HepG2 (cell line): Measurements from ENCODE around the gene FASTK. TPM values are rescaled to one million over a fixed set of nuclear protein-coding genes. Genes with fewer than 3 reads are reported as not detected.

Experiments used
- CHD4 ChIP-seq: fragments of 200-600 bp; sonication (generic); IDR thresholded peaks from 2 replicates; pipeline ENCODE4 v1.7.0; 2017; ENCODE audit warnings: mild to moderate bottlenecking, low read length, borderline replicate concordance
- ETV5 ChIP-seq: IDR thresholded peaks from 2 replicates; pipeline ENCODE4 v1.6.1; 2018; ENCODE audit warnings: missing biosample characterization, missing genetic modification reagents, inconsistent platforms, borderline replicate concordance
- HOXD1 ChIP-seq: sonication (generic); formaldehyde crosslinking; IDR thresholded peaks from 2 replicates; pipeline ENCODE4 v1.5.0; 2020; ENCODE audit warnings: missing genetic modification reagents
- IRF2 ChIP-seq: IDR thresholded peaks from 2 replicates; pipeline ENCODE4 v1.6.1; 2018; ENCODE audit warnings: missing genetic modification reagents, missing compliant biosample characterization
- MXD3 ChIP-seq: IDR thresholded peaks from 2 replicates; pipeline ENCODE4 v1.6.1; 2016; ENCODE audit warnings: mild to moderate bottlenecking, missing biosample characterization, missing genetic modification reagents
- MYC ChIP-seq: sonication (generic); formaldehyde crosslinking; IDR thresholded peaks from 2 replicates; pipeline ENCODE4 v1.9.0; 2021; ENCODE audit warnings: missing genetic modification reagents, borderline replicate concordance
- NFYC ChIP-seq: IDR thresholded peaks from 2 replicates; pipeline ENCODE4 v1.6.1; 2016; ENCODE audit warnings: missing genetic modification reagents, missing compliant biosample characterization
- SIX4 ChIP-seq: sonication (generic); formaldehyde crosslinking; IDR thresholded peaks from 2 replicates; pipeline ENCODE4 v1.4.0; 2020; ENCODE audit warnings: missing genetic modification reagents
- THRA ChIP-seq: sonication (generic); formaldehyde crosslinking; IDR thresholded peaks from 2 replicates; pipeline ENCODE4 v1.4.0; 2020; ENCODE audit warnings: missing genetic modification reagents, borderline replicate concordance
- ZFX ChIP-seq: sonication (generic); formaldehyde crosslinking; IDR thresholded peaks from 2 replicates; pipeline ENCODE4 v1.4.0; 2020; ENCODE audit warnings: mild to moderate bottlenecking, low read depth, missing genetic modification reagents, moderate library complexity
- ZNF350 ChIP-seq: sonication (generic); formaldehyde crosslinking; IDR thresholded peaks from 2 replicates; pipeline ENCODE4 v1.4.0; 2020; ENCODE audit warnings: mild to moderate bottlenecking, low read depth, missing genetic modification reagents, borderline replicate concordance
- polyA plus RNA-seq, 8 experiments: library from polyadenylated mRNA; depleted of rRNA in 3 of 8; stranded (reverse) in 7 of 8; unstranded in 1 of 8; fragments of >200 nt; fragmentation: Illumina TruSeq in 4 of 8; extraction: Trizol in 4 of 8; gene quantifications; 2 replicates each; pipeline versions ENCODE4 v1.2.1 to v1.2.3, GENCODE V29; 2011 to 2016; ENCODE audit warnings: low read depth in 4 of 8, missing spikeins in 1 of 8, mixed read lengths in 1 of 8; ENCODE audit not compliant: insufficient read depth in 1 of 8
- total RNA-seq, 5 experiments: library from RNA; depleted of rRNA; stranded (reverse); fragments of >200 nt; fragmentation: Illumina TruSeq; extraction: Trizol; gene quantifications; 2 replicates each; pipeline ENCODE4 v1.2.3, GENCODE V29; 2016; ENCODE audit warnings: low read depth in 1 of 5
- TF ChIP-seq, protein P1 (sequence below): sonication (generic); formaldehyde crosslinking; conservative IDR thresholded peaks from 2 replicates; pipeline ENCODE4 v1.4.0; 2020; ENCODE audit warnings: missing genetic modification reagents
- TF ChIP-seq, protein P2 (sequence below): sonication (generic); formaldehyde crosslinking; IDR thresholded peaks from 2 replicates; pipeline ENCODE4 v1.4.0; 2020; ENCODE audit warnings: missing genetic modification reagents
- TF ChIP-seq, protein P3 (sequence below): sonication (generic); formaldehyde crosslinking; IDR thresholded peaks from 2 replicates; pipeline ENCODE4 v1.5.0; 2020; ENCODE audit warnings: missing genetic modification reagents
- TF ChIP-seq, protein P4 (sequence below): sonication (generic); formaldehyde crosslinking; IDR thresholded peaks from 2 replicates; pipeline ENCODE4 v1.4.0; 2020; ENCODE audit warnings: mild to moderate bottlenecking, missing genetic modification reagents, borderline replicate concordance

The FASTK gene
- total and polyA plus RNA-seq, 2 of the 13 experiments (the other 11 are each of a cell fraction or from before 2014, with no cell fraction given): 52.9 to 55.7 TPM

DNA sequence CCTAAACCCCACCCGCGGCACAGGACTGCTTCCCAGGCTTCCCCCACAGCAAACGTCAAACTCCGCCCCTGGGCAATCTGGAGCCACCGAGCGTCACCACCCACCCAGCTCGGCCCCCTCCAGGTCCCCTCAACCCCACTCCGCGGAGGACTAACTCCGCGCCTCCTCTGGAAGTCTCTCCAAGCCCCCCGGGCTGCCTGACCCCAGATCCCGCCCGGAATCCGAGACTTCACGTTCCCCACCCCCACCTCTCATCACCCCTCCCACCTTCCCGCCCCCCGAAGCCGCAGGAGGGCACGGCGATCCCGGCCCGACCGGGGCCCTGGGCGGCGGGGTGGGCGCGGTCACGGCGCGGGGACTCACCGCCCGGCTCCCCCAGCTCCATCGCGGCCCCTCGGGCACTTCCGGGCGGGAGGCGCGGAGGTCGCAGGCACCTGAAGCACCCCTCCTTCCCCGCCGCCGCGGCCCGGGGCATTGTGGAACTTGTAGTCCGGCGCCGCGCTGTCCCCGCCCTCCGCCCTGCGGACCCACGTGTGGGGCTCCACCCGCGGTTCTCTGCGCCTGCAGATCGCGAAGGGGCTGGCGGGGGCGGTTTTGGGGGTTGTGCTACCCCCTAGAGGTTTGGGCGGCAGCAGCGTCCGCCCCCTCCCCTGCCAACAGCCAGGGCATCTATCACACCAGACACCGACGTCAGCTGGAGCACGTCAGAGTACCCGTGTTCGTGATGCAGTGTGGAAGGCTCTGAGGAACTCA, 2.6 kb upstream of the FASTK start, which contains the start of gene TMUB1 (continued):
- TF ChIP-seq MYC (CRISPR knock-in tag) (peak; percentile 83), HOXD1 (CRISPR knock-in tag) (peak; percentile 49; the same call in 1 of the 2 replicates), CHD4 (no peak), ZFX (peak; percentile 46), SIX4 (CRISPR knock-in tag) (no peak), NFYC (CRISPR knock-in tag) (no peak), THRA (CRISPR knock-in tag) (no peak), ETV5 (CRISPR knock-in tag) (peak; percentile 69), IRF2 (CRISPR knock-in tag) (peak; percentile 64), MXD3 (peak; percentile 73; the same call in 1 of the 2 replicates), ZNF350 (CRISPR knock-in tag) (0 out of 2 replicates have a peak, but pooled peaks have one; percentile 22)
- TF ChIP-seq, protein P1, sequence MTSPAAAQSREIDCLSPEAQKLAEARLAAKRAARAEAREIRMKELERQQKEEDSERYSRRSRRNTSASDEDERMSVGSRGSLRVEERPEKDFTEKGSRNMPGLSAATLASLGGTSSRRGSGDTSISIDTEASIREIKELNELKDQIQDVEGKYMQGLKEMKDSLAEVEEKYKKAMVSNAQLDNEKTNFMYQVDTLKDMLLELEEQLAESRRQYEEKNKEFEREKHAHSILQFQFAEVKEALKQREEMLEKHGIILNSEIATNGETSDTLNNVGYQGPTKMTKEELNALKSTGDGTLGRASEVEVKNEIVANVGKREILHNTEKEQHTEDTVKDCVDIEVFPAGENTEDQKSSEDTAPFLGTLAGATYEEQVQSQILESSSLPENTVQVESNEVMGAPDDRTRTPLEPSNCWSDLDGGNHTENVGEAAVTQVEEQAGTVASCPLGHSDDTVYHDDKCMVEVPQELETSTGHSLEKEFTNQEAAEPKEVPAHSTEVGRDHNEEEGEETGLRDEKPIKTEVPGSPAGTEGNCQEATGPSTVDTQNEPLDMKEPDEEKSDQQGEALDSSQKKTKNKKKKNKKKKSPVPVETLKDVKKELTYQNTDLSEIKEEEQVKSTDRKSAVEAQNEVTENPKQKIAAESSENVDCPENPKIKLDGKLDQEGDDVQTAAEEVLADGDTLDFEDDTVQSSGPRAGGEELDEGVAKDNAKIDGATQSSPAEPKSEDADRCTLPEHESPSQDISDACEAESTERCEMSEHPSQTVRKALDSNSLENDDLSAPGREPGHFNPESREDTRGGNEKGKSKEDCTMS (CRISPR knock-in tag): no peak
- TF ChIP-seq, protein P2, sequence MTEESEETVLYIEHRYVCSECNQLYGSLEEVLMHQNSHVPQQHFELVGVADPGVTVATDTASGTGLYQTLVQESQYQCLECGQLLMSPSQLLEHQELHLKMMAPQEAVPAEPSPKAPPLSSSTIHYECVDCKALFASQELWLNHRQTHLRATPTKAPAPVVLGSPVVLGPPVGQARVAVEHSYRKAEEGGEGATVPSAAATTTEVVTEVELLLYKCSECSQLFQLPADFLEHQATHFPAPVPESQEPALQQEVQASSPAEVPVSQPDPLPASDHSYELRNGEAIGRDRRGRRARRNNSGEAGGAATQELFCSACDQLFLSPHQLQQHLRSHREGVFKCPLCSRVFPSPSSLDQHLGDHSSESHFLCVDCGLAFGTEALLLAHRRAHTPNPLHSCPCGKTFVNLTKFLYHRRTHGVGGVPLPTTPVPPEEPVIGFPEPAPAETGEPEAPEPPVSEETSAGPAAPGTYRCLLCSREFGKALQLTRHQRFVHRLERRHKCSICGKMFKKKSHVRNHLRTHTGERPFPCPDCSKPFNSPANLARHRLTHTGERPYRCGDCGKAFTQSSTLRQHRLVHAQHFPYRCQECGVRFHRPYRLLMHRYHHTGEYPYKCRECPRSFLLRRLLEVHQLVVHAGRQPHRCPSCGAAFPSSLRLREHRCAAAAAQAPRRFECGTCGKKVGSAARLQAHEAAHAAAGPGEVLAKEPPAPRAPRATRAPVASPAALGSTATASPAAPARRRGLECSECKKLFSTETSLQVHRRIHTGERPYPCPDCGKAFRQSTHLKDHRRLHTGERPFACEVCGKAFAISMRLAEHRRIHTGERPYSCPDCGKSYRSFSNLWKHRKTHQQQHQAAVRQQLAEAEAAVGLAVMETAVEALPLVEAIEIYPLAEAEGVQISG: peak; percentile 90
- TF ChIP-seq, protein P3, sequence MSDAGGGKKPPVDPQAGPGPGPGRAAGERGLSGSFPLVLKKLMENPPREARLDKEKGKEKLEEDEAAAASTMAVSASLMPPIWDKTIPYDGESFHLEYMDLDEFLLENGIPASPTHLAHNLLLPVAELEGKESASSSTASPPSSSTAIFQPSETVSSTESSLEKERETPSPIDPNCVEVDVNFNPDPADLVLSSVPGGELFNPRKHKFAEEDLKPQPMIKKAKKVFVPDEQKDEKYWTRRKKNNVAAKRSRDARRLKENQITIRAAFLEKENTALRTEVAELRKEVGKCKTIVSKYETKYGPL (CRISPR knock-in tag): no peak
- TF ChIP-seq, protein P4, sequence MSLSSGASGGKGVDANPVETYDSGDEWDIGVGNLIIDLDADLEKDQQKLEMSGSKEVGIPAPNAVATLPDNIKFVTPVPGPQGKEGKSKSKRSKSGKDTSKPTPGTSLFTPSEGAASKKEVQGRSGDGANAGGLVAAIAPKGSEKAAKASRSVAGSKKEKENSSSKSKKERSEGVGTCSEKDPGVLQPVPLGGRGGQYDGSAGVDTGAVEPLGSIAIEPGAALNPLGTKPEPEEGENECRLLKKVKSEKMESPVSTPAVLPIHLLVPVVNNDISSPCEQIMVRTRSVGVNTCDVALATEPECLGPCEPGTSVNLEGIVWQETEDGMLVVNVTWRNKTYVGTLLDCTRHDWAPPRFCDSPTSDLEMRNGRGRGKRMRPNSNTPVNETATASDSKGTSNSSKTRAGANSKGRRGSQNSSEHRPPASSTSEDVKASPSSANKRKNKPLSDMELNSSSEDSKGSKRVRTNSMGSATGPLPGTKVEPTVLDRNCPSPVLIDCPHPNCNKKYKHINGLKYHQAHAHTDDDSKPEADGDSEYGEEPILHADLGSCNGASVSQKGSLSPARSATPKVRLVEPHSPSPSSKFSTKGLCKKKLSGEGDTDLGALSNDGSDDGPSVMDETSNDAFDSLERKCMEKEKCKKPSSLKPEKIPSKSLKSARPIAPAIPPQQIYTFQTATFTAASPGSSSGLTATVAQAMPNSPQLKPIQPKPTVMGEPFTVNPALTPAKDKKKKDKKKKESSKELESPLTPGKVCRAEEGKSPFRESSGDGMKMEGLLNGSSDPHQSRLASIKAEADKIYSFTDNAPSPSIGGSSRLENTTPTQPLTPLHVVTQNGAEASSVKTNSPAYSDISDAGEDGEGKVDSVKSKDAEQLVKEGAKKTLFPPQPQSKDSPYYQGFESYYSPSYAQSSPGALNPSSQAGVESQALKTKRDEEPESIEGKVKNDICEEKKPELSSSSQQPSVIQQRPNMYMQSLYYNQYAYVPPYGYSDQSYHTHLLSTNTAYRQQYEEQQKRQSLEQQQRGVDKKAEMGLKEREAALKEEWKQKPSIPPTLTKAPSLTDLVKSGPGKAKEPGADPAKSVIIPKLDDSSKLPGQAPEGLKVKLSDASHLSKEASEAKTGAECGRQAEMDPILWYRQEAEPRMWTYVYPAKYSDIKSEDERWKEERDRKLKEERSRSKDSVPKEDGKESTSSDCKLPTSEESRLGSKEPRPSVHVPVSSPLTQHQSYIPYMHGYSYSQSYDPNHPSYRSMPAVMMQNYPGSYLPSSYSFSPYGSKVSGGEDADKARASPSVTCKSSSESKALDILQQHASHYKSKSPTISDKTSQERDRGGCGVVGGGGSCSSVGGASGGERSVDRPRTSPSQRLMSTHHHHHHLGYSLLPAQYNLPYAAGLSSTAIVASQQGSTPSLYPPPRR: no peak
